Hepatocyte (in vitro differentiated cells): Measurements from ENCODE around the gene ZNF407.

Source experiments
- EZH2 ChIP-seq: fragments of 200-600 bp; sonication (generic); IDR thresholded peaks from 2 replicates; pipeline ENCODE4 v1.6.1; 2016; ENCODE audit warnings: antibody characterized with exemption, mild to moderate bottlenecking, borderline replicate concordance
- EZH2phosphoT487 ChIP-seq: fragments of 200-600 bp; sonication (generic); IDR thresholded peaks from one replicate; pipeline ENCODE4 v1.6.1; 2018; ENCODE audit warnings: antibody characterized with exemption, mild to moderate bottlenecking, low read depth, moderate library complexity; ENCODE audit not compliant: unreplicated experiment, severe bottlenecking
- TF ChIP-seq, protein P1 (sequence below): fragments of 200-600 bp; sonication (generic); IDR thresholded peaks from 2 replicates; pipeline ENCODE4 v1.5.1; 2016; ENCODE audit warnings: antibody characterized with exemption, mild to moderate bottlenecking; ENCODE audit not compliant: poor library complexity

- TF ChIP-seq, protein P1, sequence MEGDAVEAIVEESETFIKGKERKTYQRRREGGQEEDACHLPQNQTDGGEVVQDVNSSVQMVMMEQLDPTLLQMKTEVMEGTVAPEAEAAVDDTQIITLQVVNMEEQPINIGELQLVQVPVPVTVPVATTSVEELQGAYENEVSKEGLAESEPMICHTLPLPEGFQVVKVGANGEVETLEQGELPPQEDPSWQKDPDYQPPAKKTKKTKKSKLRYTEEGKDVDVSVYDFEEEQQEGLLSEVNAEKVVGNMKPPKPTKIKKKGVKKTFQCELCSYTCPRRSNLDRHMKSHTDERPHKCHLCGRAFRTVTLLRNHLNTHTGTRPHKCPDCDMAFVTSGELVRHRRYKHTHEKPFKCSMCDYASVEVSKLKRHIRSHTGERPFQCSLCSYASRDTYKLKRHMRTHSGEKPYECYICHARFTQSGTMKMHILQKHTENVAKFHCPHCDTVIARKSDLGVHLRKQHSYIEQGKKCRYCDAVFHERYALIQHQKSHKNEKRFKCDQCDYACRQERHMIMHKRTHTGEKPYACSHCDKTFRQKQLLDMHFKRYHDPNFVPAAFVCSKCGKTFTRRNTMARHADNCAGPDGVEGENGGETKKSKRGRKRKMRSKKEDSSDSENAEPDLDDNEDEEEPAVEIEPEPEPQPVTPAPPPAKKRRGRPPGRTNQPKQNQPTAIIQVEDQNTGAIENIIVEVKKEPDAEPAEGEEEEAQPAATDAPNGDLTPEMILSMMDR: no peak
- TF ChIP-seq EZH2: no peak
- no peak for TF ChIP-seq EZH2phosphoT487
Observed at GRCh38 chr18:74901362-74902146, 303.9 kb downstream of the ZNF407 start.
